A549 (cell line): ENCODE results near the gene CIITA.

ENCODE experiments used
- CBX2 ChIP-seq: fragments of 200-600 bp; sonication (generic); IDR thresholded peaks from 2 replicates; pipeline ENCODE4 v1.6.1; 2016; ENCODE audit warnings: low read depth, mild to moderate bottlenecking, borderline replicate concordance
- CBX8 ChIP-seq: fragments of 200-600 bp; sonication (generic); IDR thresholded peaks from 2 replicates; pipeline ENCODE4 v1.6.1; 2016
- ELK1 ChIP-seq: fragments of 150-350 bp; IDR thresholded peaks from 2 replicates; pipeline ENCODE4 v1.6.1; 2014; ENCODE audit warnings: low read depth, mild to moderate bottlenecking, low read length
- MYC ChIP-seq: IDR thresholded peaks from 2 replicates; pipeline ENCODE4 v1.6.1; 2012; ENCODE audit warnings: mild to moderate bottlenecking, inconsistent platforms, low read length, improper control_type of control experiment, borderline replicate concordance
- POLR2A ChIP-seq: IDR thresholded peaks from 2 replicates; pipeline ENCODE4 v1.6.1; 2012; ENCODE audit warnings: mild to moderate bottlenecking, low read length
- RAD21 ChIP-seq, 2 experiments: fragments of >200 bp in 1 of 2; sonication (Bioruptor Twin) in 1 of 2; formaldehyde crosslinking in 1 of 2; IDR thresholded peaks in 1 of 2; conservative IDR thresholded peaks in 1 of 2; 2 replicates in 1 of 2; 3 replicates in 1 of 2; pipeline ENCODE4 v1.6.1; 2012 to 2018; ENCODE audit warnings: inconsistent platforms in 1 of 2
- REST ChIP-seq: fragments of 200-600 bp; sonication (generic); IDR thresholded peaks from 2 replicates; pipeline ENCODE4 v1.6.1; 2016; ENCODE audit warnings: antibody characterized with exemption, mild to moderate bottlenecking, moderate library complexity
- RFX5 ChIP-seq: fragments of 450-650 bp; IDR thresholded peaks from 2 replicates; pipeline ENCODE4 v1.7.1; 2014; ENCODE audit warnings: antibody characterized with exemption, mild to moderate bottlenecking, moderate library complexity
- SMC3 ChIP-seq: fragments of >200 bp; sonication (Bioruptor Twin); formaldehyde crosslinking; IDR thresholded peaks from 3 replicates; pipeline ENCODE4 v1.6.1; 2018; ENCODE audit warnings: inconsistent platforms
- TF ChIP-seq, protein P1 (sequence below): fragments of 450-650 bp; IDR thresholded peaks from 2 replicates; pipeline ENCODE4 v1.6.1; 2014; ENCODE audit warnings: antibody characterized with exemption
- TF ChIP-seq, protein P2 (sequence below): fragments of >200 bp; sonication (Bioruptor Twin); formaldehyde crosslinking; IDR thresholded peaks from 3 replicates; pipeline ENCODE4 v1.5.1; 2016

- TF ChIP-seq REST (no peak), ELK1 (no peak), POLR2A (no peak), CBX2 (no peak), RAD21 (conservative IDR thresholded peaks at IDR 0.05 in 1 of 2, IDR thresholded peaks at IDR 0.05 in 1 of 2) (no peak), CBX8 (no peak), SMC3 (no peak), MYC (no peak), RFX5 (no peak)
- TF ChIP-seq, protein P1, sequence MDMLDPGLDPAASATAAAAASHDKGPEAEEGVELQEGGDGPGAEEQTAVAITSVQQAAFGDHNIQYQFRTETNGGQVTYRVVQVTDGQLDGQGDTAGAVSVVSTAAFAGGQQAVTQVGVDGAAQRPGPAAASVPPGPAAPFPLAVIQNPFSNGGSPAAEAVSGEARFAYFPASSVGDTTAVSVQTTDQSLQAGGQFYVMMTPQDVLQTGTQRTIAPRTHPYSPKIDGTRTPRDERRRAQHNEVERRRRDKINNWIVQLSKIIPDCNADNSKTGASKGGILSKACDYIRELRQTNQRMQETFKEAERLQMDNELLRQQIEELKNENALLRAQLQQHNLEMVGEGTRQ = no peak
- TF ChIP-seq, protein P2, sequence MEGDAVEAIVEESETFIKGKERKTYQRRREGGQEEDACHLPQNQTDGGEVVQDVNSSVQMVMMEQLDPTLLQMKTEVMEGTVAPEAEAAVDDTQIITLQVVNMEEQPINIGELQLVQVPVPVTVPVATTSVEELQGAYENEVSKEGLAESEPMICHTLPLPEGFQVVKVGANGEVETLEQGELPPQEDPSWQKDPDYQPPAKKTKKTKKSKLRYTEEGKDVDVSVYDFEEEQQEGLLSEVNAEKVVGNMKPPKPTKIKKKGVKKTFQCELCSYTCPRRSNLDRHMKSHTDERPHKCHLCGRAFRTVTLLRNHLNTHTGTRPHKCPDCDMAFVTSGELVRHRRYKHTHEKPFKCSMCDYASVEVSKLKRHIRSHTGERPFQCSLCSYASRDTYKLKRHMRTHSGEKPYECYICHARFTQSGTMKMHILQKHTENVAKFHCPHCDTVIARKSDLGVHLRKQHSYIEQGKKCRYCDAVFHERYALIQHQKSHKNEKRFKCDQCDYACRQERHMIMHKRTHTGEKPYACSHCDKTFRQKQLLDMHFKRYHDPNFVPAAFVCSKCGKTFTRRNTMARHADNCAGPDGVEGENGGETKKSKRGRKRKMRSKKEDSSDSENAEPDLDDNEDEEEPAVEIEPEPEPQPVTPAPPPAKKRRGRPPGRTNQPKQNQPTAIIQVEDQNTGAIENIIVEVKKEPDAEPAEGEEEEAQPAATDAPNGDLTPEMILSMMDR = no peak
Measured at GRCh38 chr16:10834130-10834529, 42.9 kb upstream of the CIITA start.
